ENCODE measurements around the gene TRAFD1.

The TRAFD1 gene

DNA sequence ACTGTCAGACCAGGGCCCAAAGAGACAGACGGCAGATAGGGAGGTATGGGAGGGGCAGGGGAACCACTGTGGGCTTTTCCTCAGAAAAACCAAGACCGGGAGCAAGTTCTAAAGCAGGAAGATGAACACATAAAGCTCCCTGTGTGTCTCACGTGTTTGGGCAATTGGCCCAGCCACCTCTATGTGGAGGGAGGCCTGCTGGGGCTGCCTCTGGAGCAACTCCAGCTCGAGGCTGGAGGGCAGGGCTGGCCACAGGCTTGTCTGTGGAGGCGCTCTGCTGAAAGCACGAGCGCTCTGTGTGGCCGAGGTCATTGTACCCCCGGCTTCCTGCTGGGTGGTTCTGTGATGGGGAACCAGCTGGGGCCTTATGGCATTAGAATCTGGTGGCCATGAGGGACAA, 36.4 kb downstream of the TRAFD1 start:
- DNase-seq = no peak

GRCh38 chr12:112162241-112162790, 37.0 kb downstream of the TRAFD1 start:
- DNase-seq = no peak

DNA sequence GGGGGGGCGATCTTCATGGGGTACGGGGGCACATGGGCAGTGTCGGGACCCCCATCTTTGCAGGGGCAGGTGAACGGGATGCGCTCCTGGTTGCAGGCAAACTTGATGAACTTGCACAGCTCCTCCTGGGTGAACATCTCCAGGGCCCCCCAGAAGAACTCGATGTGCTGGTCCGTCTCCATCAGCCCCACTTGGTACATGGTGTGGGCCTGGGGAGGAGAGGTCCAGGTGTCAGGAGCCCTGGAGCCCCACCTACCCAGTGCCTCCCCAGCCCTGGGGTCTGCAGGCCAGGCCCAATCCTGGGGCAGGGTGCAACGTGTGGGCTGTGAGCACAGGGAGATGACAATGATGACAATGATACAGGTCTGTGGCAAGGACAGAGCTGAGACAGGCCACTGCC, 37.7 kb downstream of the TRAFD1 start:
- no peak for DNase-seq

DNA sequence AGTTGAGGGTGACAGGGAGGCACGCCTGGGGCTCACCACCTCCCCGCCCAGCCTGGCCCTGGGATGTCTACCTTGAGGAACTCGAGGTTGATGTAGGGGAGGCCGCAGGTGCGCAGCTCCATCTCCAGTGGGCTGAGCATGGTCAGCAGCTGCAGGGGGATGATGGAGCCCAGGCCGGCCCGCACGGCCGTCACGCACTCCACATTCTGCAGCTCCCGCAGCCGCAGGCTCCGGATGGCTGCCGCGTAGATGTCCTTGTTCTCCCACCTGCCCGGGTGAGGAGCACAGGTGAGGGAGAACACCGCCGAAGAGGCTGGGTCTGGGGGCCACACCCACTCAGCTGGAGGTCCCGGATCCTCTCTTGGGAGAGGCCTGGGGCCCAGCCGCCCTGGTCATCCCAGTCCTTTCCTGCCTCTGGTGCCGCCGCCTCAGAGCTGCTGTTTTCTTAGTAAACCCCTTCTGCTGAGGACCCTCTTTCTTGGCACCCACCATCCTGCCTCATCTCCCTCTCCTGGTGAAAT, 38.2 kb downstream of the TRAFD1 start:
- no peak for DNase-seq

DNA sequence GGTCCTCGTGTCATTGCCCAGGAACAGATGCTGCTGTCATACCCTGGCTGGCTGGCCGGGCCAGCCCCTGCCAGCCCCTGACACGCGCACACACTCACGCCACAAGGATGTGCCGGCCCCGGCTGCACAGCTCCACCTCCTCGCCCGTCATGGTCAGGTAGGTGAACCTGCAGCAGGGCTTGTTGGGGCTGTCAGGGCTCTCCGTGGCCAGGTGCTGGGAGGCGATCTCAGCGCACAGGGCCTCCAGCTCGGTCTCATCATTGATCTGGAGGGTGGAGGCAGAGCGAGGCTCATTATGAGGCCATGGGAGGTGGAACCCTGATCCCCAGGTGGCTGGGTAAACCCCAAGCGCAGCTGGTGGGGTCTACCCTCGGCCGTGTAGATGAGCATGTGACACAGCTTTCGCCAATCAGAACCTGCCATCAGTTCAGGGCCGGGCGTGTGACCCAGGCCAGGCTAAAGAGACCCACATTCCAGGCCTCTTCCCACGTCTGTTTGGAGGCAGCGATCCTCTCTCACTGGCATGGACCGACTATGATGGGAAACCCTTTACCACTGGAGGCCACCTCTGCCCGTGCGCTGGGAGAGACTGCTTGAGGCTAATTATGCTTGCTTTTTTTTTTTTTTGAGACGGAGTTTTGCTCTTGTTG, 38.8 kb downstream of the TRAFD1 start:
- no peak for DNase-seq

- no peak for DNase-seq
Observed at GRCh38 chr12:112165624-112166023, 40.3 kb downstream of the TRAFD1 start.

GRCh38 chr12:112166051-112167015, 41.0 kb downstream of the TRAFD1 start:
- no peak for DNase-seq

- DNase-seq = no peak
Observed at GRCh38 chr12:112167031-112167461, 41.7 kb downstream of the TRAFD1 start.

- no peak for DNase-seq
Observed at GRCh38 chr12:112167718-112168525, 42.6 kb downstream of the TRAFD1 start.

GRCh38 chr12:112168561-112168971, 43.2 kb downstream of the TRAFD1 start:
- no peak for DNase-seq

DNA sequence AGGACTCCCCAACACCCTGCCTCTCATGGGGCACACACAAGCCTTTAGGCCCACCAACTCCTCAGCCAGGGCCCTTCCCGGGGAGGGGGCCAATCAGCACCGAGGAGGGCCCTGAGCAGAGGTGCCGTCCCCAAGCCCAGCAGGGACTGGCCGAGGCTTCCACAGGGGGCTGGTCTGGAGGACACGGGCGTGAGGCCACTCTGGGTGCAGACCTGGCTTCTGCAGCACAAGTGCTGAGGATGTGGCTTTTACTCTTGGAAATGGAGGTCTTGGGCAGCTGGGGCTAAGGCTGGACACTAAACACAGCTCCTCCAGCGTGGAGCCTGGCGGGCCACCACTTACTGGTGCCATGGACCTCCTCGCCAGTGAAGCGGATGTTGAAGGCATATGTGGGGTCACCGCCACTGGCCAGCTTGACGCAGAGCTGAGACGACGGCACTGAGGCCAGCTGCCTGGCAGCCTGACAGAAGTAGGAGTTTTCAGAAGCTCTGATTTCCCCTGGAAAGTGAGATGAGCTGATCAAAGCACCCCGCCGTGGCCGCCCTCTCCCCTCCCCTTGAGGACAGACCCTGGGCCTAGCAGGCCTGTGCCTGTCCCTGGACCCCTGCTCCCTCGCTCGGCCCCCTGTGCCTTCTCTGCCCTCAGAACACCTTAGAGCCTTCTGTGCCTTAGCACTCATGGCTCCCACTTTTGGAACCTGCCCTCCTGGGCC, 44.0 kb downstream of the TRAFD1 start:
- DNase-seq = no peak

GRCh38 chr12:112169966-112170365, 44.6 kb downstream of the TRAFD1 start:
- no peak for DNase-seq

DNA sequence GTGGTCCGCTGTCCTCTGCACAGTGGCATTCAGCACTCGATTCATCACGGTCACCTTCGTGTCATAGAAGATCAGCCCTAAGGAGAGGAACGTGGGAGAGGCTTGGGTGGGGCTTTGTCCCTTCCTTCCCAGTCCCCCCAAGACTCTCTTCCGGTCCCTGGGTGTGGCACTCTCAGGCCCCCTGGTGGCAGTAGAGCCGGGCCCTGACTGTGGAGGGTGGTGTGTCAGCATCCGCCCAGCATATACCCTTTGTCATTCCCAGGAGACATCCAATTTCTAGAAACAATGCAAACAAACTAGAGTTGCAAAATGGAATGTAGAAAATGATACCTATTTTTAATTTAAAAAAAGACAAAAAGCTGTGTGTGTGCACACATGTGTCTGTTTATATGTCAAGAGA, 45.0 kb downstream of the TRAFD1 start:
- DNase-seq = no peak

- no peak for DNase-seq
Observed at GRCh38 chr12:112170971-112171596, 45.7 kb downstream of the TRAFD1 start.

GRCh38 chr12:112172556-112173324, 47.4 kb downstream of the TRAFD1 start:
- no peak for DNase-seq

DNA sequence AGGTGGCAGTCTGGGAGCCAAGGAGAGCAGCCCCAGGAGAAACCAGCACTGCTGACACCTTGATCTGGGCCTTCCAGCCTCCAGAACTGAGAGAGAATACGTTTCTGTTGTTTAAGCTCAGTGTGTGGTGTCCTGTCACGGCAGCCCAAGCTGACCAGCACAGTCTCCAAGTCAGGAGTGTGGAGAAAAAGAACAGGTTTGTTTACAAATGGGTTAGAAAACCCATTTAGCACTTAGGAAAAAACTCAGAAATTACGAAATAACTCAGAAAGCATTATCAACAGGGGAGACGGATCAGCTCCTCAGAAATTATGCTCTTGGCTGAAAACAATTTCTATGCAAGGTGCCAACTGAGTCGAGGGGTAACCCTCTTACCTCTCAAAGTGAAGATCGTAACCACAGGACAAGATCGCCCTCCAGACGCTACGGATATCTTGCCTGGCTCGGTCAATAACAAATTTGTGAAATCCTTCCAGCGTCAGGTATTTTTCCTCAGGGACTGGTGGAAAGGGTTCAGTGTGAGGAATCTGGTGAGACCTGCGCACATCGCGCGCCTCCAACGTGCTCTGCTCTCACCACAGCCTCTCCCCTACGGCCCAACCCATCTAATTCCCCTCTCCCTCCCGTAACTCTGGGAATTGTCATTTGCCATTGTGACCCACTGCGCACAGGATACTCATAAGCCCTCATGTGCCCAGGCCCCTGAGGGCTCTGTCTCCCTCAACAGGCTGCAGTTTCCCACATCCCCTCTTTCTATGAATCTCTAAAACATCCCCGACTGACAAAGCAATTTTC, 50.2 kb downstream of the TRAFD1 start:
- no peak for DNase-seq

DNA sequence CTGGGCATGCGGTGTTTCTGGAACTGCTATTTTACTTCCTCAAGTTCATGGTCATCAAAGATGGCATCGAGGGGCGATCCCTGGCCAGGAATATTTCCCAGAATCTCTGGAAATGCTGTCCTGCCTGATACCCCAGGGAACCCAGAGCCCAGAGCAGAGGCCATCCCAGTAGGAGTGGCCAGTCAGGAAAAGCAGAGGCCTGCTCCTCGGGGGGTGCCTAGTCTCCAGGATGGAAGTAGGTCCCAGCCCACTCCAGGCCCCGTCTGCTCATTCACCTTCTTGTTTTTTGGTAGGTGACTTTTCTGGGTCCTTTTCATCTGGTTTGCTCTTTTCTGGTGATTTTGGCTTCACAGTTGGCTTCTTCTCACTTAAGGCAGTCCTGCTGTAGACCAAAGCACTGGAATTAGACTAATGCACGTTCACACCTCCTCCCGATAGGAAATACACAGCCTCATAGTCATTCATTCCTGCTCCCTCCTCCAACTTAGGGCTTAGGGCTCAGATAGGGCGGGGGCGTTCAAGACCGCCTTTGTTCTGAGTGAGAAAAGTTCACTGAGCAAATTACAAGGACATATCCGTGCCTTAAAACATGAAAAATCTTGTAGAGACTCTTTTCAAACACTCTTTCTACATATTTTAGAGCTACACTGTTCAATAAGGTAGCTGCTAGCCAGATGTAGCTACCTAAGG, 51.1 kb downstream of the TRAFD1 start:
- no peak for DNase-seq

GRCh38 chr12:112178796-112179195, 53.4 kb downstream of the TRAFD1 start:
- DNase-seq = no peak

DNA sequence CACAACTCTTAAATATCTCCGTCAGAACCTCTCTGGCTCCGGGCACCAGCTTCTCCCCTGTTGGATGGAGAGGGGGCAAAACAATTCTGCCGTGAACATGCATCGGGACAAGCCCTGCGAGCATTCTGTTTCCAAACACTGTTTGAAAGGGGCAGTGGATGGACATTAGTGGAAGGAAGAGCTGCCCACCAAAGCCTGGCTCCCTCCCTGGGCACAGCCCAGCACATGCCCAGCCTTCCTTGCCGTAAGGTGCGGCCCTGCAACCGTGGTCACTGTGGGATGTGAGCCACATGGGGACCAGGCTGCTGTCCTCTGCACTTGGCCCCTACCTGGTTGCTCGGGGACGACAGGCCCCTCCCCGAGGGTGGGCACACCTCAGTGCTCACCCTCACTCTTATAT, 54.0 kb downstream of the TRAFD1 start:
- DNase-seq = no peak

All from kidney glomerular epithelial cell (primary cell).